HG03064 (cell line): ENCODE data around the gene TAL1.
"Not testable (repeated sequence)": the region's sequence is repeated elsewhere in the genome, so short reads cannot be mapped to it uniquely, and the experiment has no call there.

ENCODE experiments used
- ATAC-seq: cut with Tn5 transposase; IDR thresholded peaks from one replicate; pipeline ENCODE4 v1.9.1; 2021; ENCODE audit warnings: low read depth; ENCODE audit not compliant: unreplicated experiment

The TAL1 gene

GRCh38 chr1:47232187-47232874, at the start of gene TAL1:
Gene TAL1 (minus strand): TSS chr1:47232225. CDS start chr1:47225888, 6,337 bp downstream.
- ATAC-seq = no peak

GRCh38 chr1:47280142-47280541, 48.1 kb upstream of the TAL1 start:
- ATAC-seq = no peak

GRCh38 chr1:47276850-47277249, 44.8 kb upstream of the TAL1 start:
- no peak for ATAC-seq

GRCh38 chr1:47275811-47276210, 43.8 kb upstream of the TAL1 start:
- not testable (repeated sequence) for ATAC-seq

GRCh38 chr1:47265529-47265928, 33.5 kb upstream of the TAL1 start:
- not testable (repeated sequence) for ATAC-seq

GRCh38 chr1:47262787-47263413, 30.9 kb upstream of the TAL1 start:
- no peak for ATAC-seq

- no peak for ATAC-seq
Observed at GRCh38 chr1:47257224-47257623, 25.2 kb upstream of the TAL1 start.

GRCh38 chr1:47252795-47253194, 20.8 kb upstream of the TAL1 start:
- ATAC-seq = no peak

- ATAC-seq = no peak
Observed at GRCh38 chr1:47252369-47252768, 20.3 kb upstream of the TAL1 start.

GRCh38 chr1:47249755-47250154, 17.7 kb upstream of the TAL1 start:
- ATAC-seq = no peak

GRCh38 chr1:47244339-47244862, 12.4 kb upstream of the TAL1 start:
- ATAC-seq = no peak

GRCh38 chr1:47243910-47244309, 11.9 kb upstream of the TAL1 start:
- no peak for ATAC-seq

GRCh38 chr1:47241114-47242113, 9.4 kb upstream of the TAL1 start:
- ATAC-seq = no peak

GRCh38 chr1:47238935-47239592, 7.0 kb upstream of the TAL1 start:
- ATAC-seq = no peak

- ATAC-seq = no peak
Observed at GRCh38 chr1:47235806-47236205, 3.8 kb upstream of the TAL1 start.

- no peak for ATAC-seq
Observed at GRCh38 chr1:47235241-47235681, 3.2 kb upstream of the TAL1 start.

GRCh38 chr1:47233186-47233585, 1.2 kb upstream of the TAL1 start:
- no peak for ATAC-seq

GRCh38 chr1:47231301-47232186, 481 bp downstream of the TAL1 start:
- ATAC-seq = no peak

GRCh38 chr1:47230692-47231300, 1.2 kb downstream of the TAL1 start:
- no peak for ATAC-seq
